K562 (cell line): ENCODE data around the gene GDNF. TPM values are rescaled to one million over a fixed set of nuclear protein-coding genes. Genes with fewer than 3 reads are reported as not detected.

ENCODE experiments used
- KDM1A ChIP-seq, 2 experiments: fragments of 450-650 bp; IDR thresholded peaks; 2 replicates each; pipeline ENCODE4 v1.6.1; 2016; ENCODE audit warnings: mild to moderate bottlenecking in 2 of 2
- KLF10 ChIP-seq: fragments of 250-450 bp; sonication (Bioruptor Pico); IDR thresholded peaks from 2 replicates; pipeline ENCODE4 v1.6.1; 2021; ENCODE audit warnings: matching md5 sums
- RHOXF2B ChIP-seq: fragments of 250-450 bp; sonication (Bioruptor Pico); conservative IDR thresholded peaks from 2 replicates; pipeline ENCODE4 v1.5.1; 2021
- U2AF2 ChIP-seq: fragments of 200-400 bp; formaldehyde crosslinking; optimal IDR thresholded peaks from 2 replicates; pipeline ENCODE3; 2017; ENCODE audit warnings: low read depth, mild to moderate bottlenecking, low read length
- ZNF12 ChIP-seq: sonication (generic); formaldehyde crosslinking; IDR thresholded peaks from 2 replicates; pipeline ENCODE4 v1.4.0; 2020; ENCODE audit warnings: mild to moderate bottlenecking, missing genetic modification reagents
- ZNF695 ChIP-seq: fragments of 450-650 bp; formaldehyde crosslinking; IDR thresholded peaks from 2 replicates; pipeline ENCODE4 v1.4.0; 2020; ENCODE audit warnings: mild to moderate bottlenecking, moderate library complexity
- ZNF766 ChIP-seq: fragments of 200-800 bp; sonication (Bioruptor generic); conservative IDR thresholded peaks from 2 replicates; pipeline ENCODE4 v1.6.1; 2016; ENCODE audit warnings: missing genetic modification characterization, missing compliant biosample characterization
- polyA plus RNA-seq, 8 experiments: library from polyadenylated mRNA; depleted of rRNA in 4 of 8; stranded (reverse) in 5 of 8; unstranded in 3 of 8; fragments of >200 nt; fragmentation: Nextera tagmentation in 2 of 8; fragmentation: Illumina TruSeq in 1 of 8; extraction: Ambion mirVana in 2 of 8; extraction: Trizol in 1 of 8; gene quantifications; 2 replicates each; pipeline versions ENCODE4 v1.2.1 to v1.2.3, GENCODE V29; 2011 to 2014; ENCODE audit warnings: inconsistent platforms in 1 of 8, missing spikeins in 1 of 8
- total RNA-seq, 7 experiments: library from RNA; depleted of rRNA in 6 of 7; stranded (reverse); fragments of >200 nt in 6 of 7; fragmentation: Illumina TruSeq in 2 of 7; extraction: Trizol in 2 of 7; gene quantifications; 2 replicates each; pipeline versions ENCODE4 v1.2.1 to v1.2.3, GENCODE V29; 2011 to 2021; ENCODE audit warnings: low replicate concordance in 1 of 7
- TF ChIP-seq, protein P1 (sequence below), 3 experiments: fragments of 200-800 bp in 1 of 3; fragments of 250-450 bp in 1 of 3; fragments of 450-650 bp in 1 of 3; sonication (Bioruptor Pico) in 1 of 3; sonication (Bioruptor generic) in 1 of 3; formaldehyde crosslinking in 1 of 3; IDR thresholded peaks; 2 replicates each; pipeline versions ENCODE4 v1.6.1 to v1.8.0; 2016 to 2022; ENCODE audit warnings: mild to moderate bottlenecking in 2 of 3, missing genetic modification characterization in 2 of 3, missing compliant biosample characterization in 1 of 3, moderate library complexity in 1 of 3
- TF ChIP-seq, protein P2 (sequence below): fragments of 450-650 bp; formaldehyde crosslinking; IDR thresholded peaks from 2 replicates; pipeline ENCODE4 v1.4.0; 2020; ENCODE audit warnings: mild to moderate bottlenecking, moderate library complexity

GDNF gene
- total and polyA plus RNA-seq, 9 of the 15 experiments (the other 6 are each of a cell fraction or from before 2014, with no cell fraction given), result not detected

DNA sequence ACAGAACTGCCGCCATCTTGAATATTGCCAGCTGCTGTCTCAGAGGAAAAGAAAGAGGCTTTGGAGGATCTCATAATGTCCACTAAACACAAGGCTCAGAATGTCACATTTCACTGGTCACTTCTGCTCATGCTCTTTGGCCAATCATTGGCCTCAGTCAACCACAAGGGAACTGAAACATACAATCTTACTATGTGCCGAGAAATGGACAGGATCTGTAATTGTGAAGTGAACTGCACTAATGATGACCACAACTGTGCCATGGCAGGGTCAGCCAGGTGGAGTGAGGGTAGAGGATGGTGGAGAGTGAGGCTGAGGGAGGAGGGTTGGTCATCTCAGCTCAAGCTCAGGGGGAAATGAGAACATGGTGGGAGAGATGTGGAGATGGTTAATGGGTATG lies 32.8 kb downstream of the GDNF start (continued):
- TF ChIP-seq U2AF2, result no peak
- TF ChIP-seq ZNF12 (CRISPR knock-in tag), result no peak
- TF ChIP-seq KDM1A (IDR thresholded peaks at IDR 0.05), result no peak
- no peak for TF ChIP-seq ZNF695 (CRISPR knock-in tag)
- TF ChIP-seq ZNF766, result no peak
- TF ChIP-seq, protein P1, sequence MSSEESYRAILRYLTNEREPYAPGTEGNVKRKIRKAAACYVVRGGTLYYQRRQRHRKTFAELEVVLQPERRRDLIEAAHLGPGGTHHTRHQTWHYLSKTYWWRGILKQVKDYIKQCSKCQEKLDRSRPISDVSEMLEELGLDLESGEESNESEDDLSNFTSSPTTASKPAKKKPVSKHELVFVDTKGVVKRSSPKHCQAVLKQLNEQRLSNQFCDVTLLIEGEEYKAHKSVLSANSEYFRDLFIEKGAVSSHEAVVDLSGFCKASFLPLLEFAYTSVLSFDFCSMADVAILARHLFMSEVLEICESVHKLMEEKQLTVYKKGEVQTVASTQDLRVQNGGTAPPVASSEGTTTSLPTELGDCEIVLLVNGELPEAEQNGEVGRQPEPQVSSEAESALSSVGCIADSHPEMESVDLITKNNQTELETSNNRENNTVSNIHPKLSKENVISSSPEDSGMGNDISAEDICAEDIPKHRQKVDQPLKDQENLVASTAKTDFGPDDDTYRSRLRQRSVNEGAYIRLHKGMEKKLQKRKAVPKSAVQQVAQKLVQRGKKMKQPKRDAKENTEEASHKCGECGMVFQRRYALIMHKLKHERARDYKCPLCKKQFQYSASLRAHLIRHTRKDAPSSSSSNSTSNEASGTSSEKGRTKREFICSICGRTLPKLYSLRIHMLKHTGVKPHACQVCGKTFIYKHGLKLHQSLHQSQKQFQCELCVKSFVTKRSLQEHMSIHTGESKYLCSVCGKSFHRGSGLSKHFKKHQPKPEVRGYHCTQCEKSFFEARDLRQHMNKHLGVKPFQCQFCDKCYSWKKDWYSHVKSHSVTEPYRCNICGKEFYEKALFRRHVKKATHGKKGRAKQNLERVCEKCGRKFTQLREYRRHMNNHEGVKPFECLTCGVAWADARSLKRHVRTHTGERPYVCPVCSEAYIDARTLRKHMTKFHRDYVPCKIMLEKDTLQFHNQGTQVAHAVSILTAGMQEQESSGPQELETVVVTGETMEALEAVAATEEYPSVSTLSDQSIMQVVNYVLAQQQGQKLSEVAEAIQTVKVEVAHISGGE (CRISPR knock-in tag; IDR thresholded peaks at IDR 0.05), result no peak
- no peak for TF ChIP-seq KLF10 (CRISPR knock-in tag)
- TF ChIP-seq, protein P2, sequence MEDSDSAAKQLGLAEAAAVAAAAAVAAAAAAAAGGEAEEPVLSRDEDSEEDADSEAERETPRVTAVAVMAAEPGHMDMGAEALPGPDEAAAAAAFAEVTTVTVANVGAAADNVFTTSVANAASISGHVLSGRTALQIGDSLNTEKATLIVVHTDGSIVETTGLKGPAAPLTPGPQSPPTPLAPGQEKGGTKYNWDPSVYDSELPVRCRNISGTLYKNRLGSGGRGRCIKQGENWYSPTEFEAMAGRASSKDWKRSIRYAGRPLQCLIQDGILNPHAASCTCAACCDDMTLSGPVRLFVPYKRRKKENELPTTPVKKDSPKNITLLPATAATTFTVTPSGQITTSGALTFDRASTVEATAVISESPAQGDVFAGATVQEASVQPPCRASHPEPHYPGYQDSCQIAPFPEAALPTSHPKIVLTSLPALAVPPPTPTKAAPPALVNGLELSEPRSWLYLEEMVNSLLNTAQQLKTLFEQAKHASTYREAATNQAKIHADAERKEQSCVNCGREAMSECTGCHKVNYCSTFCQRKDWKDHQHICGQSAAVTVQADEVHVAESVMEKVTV (CRISPR knock-in tag), result no peak
- TF ChIP-seq RHOXF2B (CRISPR knock-in tag), result no peak
